GM19452 (cell line): Measurements from ENCODE around the gene ZNF423.
"Not testable (repeated sequence)": the region's sequence is repeated elsewhere in the genome, so short reads cannot be mapped to it uniquely, and the experiment has no call there.

Source experiments
- ATAC-seq: cut with Tn5 transposase; IDR thresholded peaks from one replicate; pipeline ENCODE4 v1.9.1; 2021; ENCODE audit not compliant: unreplicated experiment

ZNF423 gene

DNA sequence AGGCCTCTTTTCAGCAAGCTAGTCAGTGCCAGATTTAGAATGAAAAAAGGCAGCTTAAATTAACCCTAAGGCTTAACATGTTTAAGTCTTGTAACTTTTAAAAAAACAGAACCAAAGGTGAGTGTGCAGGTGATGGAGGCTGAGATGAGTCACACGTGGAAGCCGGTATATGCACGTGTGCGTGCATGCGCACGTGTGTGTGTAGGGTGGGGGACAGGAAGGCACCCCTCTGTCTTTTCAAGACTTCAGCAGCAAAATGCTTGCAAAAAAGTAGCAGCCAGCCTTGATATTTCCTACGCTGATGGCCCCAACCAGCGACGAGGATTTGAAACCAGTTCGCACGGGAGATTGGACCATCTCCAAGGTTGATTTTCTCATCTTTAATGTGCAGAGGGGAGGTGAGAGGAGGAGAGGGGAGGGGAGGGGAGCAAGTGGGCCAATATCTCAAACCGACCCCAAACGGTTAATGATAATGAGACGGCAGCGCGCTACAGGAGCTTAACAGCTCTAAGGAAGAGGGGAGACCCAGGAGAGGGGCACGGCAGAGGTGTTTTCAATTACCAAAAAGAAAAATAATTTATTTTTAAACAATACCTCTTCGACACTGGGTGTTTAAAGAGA is 154.7 kb downstream of the ZNF423 start:
- no peak for ATAC-seq

DNA sequence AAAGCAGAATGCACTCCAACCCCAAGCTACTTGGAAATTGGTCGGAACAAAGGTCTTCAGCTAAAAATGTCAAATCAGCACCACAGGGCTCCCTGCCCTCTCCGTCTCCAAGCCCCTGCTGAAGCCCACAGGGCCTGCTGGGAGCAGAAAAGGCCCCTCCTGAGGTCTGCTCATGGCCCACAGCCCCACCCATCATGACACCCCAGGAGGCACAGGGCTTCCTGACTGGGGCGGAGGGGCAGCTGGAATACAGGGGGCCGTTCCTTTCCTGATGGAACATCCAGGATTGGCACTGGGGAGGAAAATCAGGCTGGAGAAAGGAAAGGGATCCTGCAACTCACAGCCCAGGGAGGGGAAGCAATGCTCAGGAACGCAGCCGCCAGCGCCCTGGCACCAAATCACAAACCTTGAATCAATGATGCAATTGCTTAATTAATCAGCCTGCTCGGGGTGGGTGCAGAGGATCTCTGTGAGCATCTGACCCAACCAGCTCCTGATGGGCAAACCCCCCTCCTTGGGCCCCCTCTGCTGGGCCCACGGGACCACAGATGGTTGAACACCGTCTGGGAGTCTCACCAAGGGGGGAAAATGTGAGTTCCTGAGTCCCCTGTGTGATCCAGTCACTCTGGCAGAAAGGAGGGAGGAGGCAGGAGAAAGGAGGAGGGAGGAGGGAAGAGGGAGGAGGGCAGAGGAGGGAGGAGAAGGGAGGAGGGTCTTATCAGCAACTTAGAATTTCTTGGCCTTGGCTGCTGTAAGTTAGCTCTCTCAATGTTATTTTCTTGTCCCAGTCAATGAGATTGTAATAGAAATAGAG is 155.5 kb downstream of the ZNF423 start:
- no peak for ATAC-seq

- ATAC-seq, result no peak
Measured at GRCh38 chr16:49699841-49700175, 156.1 kb downstream of the ZNF423 start.

GRCh38 chr16:49698931-49699840 is 156.7 kb downstream of the ZNF423 start:
- no peak for ATAC-seq

DNA sequence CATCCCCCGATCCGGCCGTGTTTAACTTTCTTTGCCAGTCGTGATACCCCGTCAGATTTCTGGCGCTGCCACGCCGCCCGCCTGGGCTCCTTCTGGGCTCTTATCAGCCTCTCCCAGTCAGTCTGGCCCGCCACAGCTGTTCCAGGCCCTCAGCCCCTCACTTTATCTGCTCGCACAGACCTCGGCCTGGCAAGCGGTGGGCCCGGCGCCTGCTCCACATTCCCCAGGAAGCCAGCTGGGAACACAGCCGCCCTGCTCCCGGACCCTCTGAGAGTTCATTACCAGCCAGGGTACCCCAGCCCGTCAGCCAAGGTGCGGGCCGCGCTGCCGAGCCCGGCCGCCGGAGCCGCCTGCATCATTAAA is 157.5 kb downstream of the ZNF423 start:
- ATAC-seq, result no peak

DNA sequence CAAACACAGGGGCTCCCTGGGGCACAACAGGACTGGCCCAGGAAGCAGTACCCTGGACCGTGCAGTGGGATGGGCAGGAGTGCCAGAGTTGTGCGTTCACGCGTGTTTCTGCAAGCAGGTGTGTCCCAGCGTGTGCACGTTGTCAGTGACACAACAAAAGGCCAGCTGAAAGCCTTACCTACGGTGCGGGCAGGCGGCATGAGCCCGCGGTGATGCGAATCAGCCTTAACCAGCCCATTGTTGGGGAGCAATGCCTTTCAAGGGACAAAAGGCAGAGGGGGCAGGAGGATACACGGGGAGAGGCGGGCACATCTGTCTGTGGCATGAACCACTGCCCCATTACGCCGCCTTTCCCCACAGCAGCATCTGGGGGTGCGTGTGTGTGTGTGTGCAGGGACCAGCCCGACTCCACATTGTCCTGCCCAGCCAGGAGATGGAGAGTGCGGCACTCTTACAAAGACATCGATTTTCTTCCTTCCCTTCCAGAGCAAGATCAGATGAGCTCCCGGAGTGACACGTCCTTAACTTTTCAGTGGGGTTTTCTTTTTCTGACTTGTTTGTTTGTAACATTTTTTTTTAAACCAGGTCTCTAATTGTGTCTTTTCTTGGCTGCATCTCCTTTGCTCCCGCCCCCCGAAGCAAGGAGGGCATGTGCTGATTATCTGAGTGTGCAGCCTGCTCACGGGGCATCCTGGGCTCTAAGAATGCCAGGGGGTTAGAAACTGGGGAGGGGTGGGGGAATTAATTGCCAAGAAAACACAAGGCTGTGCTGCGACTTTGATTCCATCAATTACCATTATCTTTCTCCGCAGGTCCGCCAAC is 158.1 kb downstream of the ZNF423 start:
- ATAC-seq, result no peak

- ATAC-seq, result no peak
Measured at GRCh38 chr16:49696414-49697101, 159.4 kb downstream of the ZNF423 start.

DNA sequence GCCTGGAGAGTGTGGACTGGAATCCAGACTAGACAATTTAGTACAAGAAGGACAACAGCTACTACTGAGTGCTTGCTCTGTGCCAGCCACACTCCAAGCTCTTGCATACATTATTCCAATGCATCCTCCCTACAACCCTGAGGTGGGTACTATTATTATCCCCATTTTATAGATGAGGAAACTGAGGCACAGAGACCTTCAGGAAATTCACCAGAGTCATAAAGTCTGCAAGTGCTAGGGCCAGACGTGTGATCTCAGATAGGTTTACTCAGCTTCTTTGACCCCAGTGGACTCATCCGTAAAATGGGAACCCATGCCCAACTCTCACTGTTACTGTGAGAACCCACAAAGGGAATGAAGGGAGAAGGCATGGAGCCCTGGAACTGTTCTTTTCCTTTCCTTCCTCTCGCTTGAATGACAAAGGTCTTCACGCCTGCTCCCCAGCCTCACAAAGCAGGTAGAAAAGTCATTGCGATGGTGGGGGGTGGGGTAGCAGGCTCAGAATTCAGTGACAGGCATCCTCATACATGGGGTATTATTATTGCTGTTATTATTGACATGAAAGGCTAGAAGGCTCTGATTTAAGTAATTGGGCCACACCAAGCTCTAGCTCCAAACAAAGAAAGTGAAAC is 160.0 kb downstream of the ZNF423 start:
- ATAC-seq, result no peak

DNA sequence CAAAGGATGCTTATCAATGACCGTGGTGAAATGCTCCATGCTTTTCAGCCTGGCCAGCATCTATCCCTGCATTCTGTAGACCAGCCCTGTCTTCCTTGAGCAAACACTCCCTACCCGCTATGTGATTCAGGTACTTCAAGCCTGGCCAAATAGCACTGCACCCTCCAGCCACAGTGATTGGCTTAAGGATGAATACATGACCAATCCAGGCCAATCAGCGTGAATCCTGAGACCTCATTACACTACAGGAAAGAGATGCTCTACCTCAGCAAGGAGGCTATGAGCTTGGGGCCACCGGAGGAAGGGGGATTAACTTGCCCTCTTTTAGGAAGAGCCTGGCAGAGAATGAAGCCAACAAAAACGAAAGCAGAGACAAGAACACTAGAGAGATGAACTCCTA is 162.5 kb downstream of the ZNF423 start:
- ATAC-seq, result no peak

- no peak for ATAC-seq
Measured at GRCh38 chr16:49690778-49691177, 165.1 kb downstream of the ZNF423 start.

DNA sequence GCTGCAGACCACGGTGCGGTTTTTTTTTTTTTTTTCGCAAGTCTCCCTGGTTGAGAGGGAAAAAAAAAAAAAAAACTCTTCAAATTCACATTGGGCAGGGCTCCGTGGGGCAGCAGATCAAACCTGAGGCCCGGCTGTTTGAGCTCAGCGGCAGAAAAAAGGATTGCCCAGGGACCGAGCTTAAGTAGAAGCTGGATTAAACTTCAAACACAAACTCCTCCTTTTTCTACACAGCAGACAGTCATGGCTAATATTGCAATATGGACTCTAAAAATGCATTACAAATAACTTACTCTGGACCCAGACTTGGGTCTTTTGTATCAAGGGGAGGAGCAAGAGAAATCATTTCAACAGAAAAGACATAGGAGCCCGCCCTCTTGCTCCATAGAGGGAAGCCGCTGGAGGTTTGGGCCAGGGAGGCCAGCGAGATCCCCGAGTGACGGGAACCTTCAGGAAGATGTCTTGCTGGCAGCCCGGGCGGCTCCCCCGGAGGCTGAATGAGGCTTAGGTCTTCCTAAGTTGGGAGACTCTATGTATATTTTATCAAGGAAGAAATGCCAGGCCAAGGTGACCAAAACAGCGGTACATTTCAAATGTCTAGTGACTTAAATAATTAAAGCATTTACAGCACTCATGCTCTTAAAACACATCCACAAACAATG is 167.7 kb downstream of the ZNF423 start:
- ATAC-seq, result no peak

GRCh38 chr16:49687476-49688002 is 168.4 kb downstream of the ZNF423 start:
- no peak for ATAC-seq

- no peak for ATAC-seq
Measured at GRCh38 chr16:49684696-49685095, 171.2 kb downstream of the ZNF423 start.

GRCh38 chr16:49682577-49683165 is 173.2 kb downstream of the ZNF423 start:
- ATAC-seq, result no peak

- no peak for ATAC-seq
Measured at GRCh38 chr16:49681217-49681883, 174.6 kb downstream of the ZNF423 start.

DNA sequence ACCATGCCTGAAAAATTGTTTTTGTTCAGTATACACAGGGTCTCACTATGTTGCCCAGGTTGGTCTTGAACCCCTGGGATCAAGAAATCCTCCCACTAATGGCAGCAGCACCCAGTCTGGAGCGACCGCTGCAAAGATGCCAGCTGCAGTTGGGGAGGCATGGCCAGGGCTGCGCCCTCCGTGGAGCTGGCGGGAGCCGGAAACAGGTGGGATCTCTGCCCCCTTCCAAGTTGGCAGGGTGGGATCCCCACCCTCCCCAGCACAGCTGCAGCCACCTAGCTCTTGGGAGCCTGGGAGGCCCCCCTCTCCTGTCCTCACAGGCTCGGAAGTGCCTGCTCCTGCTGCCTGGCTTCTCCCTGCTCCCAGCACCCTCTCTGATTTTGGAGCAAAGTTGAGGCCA is 176.8 kb downstream of the ZNF423 start:
- no peak for ATAC-seq

- ATAC-seq, result not testable (repeated sequence)
Measured at GRCh38 chr16:49677661-49678060, 178.3 kb downstream of the ZNF423 start.

DNA sequence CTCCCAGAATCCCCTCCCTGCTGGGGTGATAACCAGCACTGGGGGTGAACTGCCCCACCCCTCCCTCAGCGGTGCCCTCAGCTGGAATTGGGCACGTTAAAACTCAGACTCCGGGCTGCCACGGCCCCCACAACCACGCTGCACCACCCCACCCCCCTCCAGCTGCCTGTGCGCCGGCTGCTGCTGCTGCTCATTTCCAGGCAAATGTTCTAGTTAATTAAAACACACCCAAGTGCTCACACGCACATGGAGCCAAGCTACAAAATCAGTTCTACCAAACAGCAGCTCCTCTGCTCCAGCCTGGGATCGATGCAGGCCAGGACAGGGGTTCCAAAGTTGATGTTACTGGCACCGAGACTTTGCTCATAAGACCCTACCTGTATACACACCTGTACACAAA is 180.5 kb downstream of the ZNF423 start:
- no peak for ATAC-seq
